Activated T-helper 17 cell treated with anti-CD3 and anti-CD28 coated beads, Interleukin-2, amount 50 U/mL, for 72 hours (primary cell): ENCODE data around the gene CCSER2. TPM values are rescaled to one million over a fixed set of nuclear protein-coding genes. Genes with fewer than 3 reads are reported as not detected.
"Not testable (repeated sequence)": the region's sequence is repeated elsewhere in the genome, so short reads cannot be mapped to it uniquely, and the experiment has no call there.

Experiments used
- ATAC-seq: fragments of 150-1000 bp; cut with Tn5 transposase; replicated peaks from 2 replicates; pipeline ENCODE4 v1.10.0; 2021; ENCODE audit warnings: mild to moderate bottlenecking, moderate library complexity
- H3K27ac Mint-ChIP-seq: one replicate; pipeline ENCODE4 v1.8.0; 2022; ENCODE audit warnings: mixed read lengths
- H3K27me3 Mint-ChIP-seq: one replicate; pipeline ENCODE4 v1.8.0; 2022; ENCODE audit warnings: mixed read lengths
- H3K36me3 Mint-ChIP-seq: one replicate; pipeline ENCODE4 v1.8.0; 2022; ENCODE audit warnings: low read depth, mild to moderate bottlenecking, mixed read lengths
- H3K4me1 Mint-ChIP-seq: one replicate; pipeline ENCODE4 v1.8.0; 2022; ENCODE audit warnings: mixed read lengths
- H3K4me3 Mint-ChIP-seq: one replicate; pipeline ENCODE4 v1.8.0; 2022; ENCODE audit warnings: mild to moderate bottlenecking, mixed read lengths
- H3K9me3 Mint-ChIP-seq: one replicate; pipeline ENCODE4 v1.8.0; 2022; ENCODE audit warnings: mixed read lengths
- total RNA-seq, 2 donors: library from RNA; stranded (reverse); gene quantifications; one replicate each; pipeline ENCODE4 v1.2.3, GENCODE V29; 2022

Gene CCSER2
- total RNA-seq, 2 donors from 2014 or later = 47.5 to 107 TPM

DNA sequence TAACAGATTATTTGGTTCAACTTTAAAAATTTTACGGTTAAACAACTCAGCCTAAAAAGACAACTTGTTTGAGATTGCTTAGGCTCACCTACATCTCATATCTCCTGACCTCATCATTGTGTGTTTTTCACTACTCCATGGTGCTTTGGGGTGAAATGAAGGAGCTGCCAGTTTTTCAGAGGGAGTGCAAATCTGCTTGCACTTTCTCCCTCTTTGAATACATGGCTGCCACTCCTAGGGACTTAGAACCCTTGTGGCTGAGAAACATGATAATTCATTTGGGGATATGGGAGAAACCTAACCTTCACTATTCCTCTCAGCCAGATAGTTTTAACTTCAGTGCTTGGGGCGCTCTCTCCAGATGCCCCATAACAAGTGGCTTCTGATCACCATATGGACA, 2.7 kb downstream of the CCSER2 start:
- ATAC-seq = no peak
- peaks cover 24% of the 10 kb centered on the region for H3K4me1 Mint-ChIP-seq
- H3K27ac Mint-ChIP-seq = peak overlapping the region; percentile 91
- no peaks in the 10 kb centered on the region for H3K27me3 Mint-ChIP-seq
- H3K36me3 Mint-ChIP-seq = peaks cover 44% of the 10 kb centered on the region
- H3K4me3 Mint-ChIP-seq = peak overlapping the region; percentile 95
- no peaks in the 10 kb centered on the region for H3K9me3 Mint-ChIP-seq

DNA sequence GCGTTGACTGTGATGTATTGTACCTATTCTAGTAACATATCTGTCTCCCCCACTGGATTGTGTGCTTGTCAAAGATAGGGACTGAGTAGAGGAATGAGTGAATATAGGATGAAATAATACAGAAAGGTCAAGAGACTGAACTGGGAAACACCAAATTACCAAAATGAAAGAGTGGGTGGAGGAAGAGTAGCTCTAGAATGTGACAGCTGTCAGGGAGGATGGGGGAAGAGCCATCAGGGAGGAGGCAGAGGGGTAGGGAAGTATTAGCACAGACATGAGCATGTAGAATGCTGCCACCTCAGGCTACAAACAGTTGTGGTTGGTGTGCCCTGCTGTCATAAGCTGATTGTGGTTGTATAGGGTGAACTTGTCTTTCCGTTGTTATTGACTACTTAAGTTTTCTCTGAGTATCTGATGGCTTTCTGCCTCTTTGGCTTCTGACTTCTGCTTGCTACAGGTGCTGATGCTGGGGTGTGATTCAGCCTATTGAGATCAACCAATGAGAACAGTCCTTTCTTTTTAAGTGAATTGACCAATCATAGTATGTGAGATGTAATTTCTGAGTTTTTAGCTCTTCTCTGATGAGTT, 5.6 kb downstream of the CCSER2 start:
- Mint-ChIP-seq H3K27ac (peak overlapping the region; percentile 86), H3K4me3 (no peak overlapping the region), H3K27me3 (no peaks in the 10 kb centered on the region), H3K9me3 (no peaks in the 10 kb centered on the region), H3K4me1 (peaks cover 31% of the 10 kb centered on the region), H3K36me3 (peaks cover 44% of the 10 kb centered on the region)
- ATAC-seq = peak; percentile 84

DNA sequence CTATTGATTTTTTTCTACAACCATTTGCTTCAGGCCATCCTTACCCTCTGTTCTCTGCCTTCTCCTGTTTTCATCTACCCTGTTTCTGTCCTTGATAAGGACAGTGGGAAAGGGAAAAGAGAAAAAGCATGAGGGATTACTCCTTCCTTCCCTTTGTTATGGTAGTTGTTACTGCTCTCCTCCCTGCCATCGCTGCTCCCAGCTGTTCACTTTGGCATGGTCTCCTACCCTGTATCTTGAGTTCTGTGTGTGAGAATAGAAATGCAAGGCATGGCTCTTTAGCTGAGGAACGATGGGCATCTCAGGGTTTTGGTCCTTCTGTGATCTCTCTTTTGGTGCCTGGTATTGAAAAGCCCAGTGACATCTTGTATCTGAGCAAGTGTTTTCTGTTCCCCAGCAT, 6.4 kb downstream of the CCSER2 start:
- Mint-ChIP-seq H3K4me3 (no peak overlapping the region), H3K36me3 (peaks cover 39% of the 10 kb centered on the region), H3K4me1 (peaks cover 33% of the 10 kb centered on the region), H3K9me3 (no peaks in the 10 kb centered on the region), H3K27ac (peak overlapping the region; percentile 86), H3K27me3 (no peaks in the 10 kb centered on the region)
- ATAC-seq = no peak

DNA sequence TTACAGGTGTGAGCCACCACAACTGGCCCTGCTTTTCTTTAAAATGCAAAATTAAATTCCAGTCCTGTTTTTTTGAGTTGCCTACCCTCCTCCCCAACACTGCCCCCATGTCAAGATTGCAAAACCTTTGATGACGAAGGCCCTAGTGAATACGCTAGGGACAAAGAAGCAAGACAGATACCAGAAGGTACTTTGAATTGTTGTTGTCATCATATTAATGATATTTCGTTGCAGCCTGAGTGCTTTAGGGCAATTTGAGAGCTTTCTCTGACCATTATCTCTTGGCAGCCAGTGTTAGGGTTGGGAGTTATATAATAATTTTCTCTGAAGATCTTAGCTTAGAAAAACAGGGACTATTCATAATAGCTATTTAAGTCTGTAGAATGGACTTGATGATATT, 7.1 kb downstream of the CCSER2 start:
- Mint-ChIP-seq H3K36me3 (peaks cover 39% of the 10 kb centered on the region), H3K27ac (peak overlapping the region; percentile 86)
- ATAC-seq = no peak

DNA sequence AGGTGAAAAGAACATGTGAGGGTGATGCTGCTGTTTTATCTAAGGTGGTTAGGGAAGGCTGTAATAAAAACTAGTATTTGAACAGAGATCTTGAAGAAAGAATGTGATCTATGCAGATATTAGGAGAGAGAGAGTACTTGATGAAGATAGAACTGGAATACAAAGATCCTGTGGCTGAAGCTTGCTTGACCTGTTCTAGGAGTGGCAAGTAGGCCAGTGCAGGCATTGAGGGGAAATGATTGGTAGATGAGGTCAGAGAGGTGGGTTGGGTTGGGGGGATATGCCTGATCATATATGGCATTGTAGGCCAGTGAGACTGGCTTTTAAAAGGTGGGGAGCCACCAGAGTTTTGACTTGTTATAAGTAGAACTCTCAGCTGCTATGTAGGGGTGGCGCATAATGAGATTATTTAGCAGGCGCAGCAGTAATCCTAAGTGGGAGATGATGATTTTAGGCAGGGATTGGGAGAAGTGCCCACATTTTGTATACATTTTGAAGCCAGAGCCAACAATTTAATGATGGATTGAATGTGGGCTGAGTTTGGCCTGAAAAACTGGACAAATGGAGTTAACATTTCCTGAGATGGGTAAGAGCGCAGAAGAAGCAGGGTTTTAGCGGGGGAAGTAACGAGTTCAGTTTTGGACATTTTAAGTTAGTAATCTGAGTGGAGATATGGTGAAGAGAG, 8.2 kb downstream of the CCSER2 start:
- H3K27ac Mint-ChIP-seq = no peak overlapping the region
- no peaks in the 10 kb centered on the region for H3K9me3 Mint-ChIP-seq
- H3K4me1 Mint-ChIP-seq = peaks cover 39% of the 10 kb centered on the region
- peaks cover 36% of the 10 kb centered on the region for H3K36me3 Mint-ChIP-seq
- ATAC-seq = no peak
- no peak overlapping the region for H3K4me3 Mint-ChIP-seq
- no peaks in the 10 kb centered on the region for H3K27me3 Mint-ChIP-seq

More for the DNA sequence above, 7.1 kb downstream of the CCSER2 start:
- Mint-ChIP-seq H3K9me3 (no peaks in the 10 kb centered on the region), H3K27me3 (no peaks in the 10 kb centered on the region), H3K4me3 (no peak overlapping the region), H3K4me1 (peaks cover 39% of the 10 kb centered on the region)

DNA sequence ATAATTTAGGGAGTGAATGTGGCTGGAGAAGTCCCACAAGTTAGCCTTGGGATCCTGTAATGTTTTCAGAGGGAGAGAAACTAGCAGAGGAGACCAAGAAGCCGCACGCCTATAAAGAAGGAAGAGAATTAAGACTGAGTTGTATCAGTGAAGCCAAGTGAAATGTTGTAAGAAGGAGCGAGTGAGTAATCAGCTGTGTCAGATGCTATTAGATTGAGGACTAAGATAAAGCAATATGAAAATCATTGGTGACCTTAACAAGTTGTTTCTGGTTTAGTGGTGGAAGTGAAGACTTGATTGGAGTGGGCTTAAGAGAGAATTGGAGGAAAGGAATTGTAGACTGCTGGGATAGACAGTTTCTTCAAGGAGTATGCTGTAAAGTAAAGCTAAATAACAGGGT, 8.8 kb downstream of the CCSER2 start:
- no peak overlapping the region for H3K4me3 Mint-ChIP-seq
- no peak for ATAC-seq

DNA sequence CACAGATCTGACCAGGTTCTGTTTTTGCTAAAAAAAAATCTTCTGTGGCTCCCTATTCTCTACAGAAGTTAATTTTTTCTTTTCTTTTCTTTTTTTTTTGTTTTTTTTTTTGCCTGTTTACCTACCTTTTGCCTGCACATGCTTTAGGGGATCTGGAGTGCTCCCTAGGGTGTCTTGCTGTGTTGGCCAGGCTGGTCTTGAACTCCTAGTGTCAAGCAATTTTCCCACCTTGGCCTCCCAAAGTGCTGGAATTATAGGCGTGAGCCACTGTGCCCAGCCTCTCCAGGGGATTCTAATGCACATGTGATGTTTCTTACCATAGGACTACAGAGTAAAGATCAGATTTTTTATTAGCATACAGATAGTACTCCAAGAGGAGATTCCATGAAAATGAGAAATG, 10.6 kb downstream of the CCSER2 start:
- Mint-ChIP-seq H3K9me3 (no peaks in the 10 kb centered on the region), H3K27ac (no peak overlapping the region), H3K27me3 (no peaks in the 10 kb centered on the region), H3K4me1 (peaks cover 54% of the 10 kb centered on the region), H3K4me3 (peak overlapping the region; percentile 15), H3K36me3 (peaks cover 51% of the 10 kb centered on the region)
- ATAC-seq = no peak

More for the DNA sequence above, 8.8 kb downstream of the CCSER2 start:
- H3K9me3 Mint-ChIP-seq = no peaks in the 10 kb centered on the region
- H3K27me3 Mint-ChIP-seq = no peaks in the 10 kb centered on the region
- H3K27ac Mint-ChIP-seq = no peak overlapping the region
- peaks cover 44% of the 10 kb centered on the region for H3K4me1 Mint-ChIP-seq
- H3K36me3 Mint-ChIP-seq = peaks cover 39% of the 10 kb centered on the region

DNA sequence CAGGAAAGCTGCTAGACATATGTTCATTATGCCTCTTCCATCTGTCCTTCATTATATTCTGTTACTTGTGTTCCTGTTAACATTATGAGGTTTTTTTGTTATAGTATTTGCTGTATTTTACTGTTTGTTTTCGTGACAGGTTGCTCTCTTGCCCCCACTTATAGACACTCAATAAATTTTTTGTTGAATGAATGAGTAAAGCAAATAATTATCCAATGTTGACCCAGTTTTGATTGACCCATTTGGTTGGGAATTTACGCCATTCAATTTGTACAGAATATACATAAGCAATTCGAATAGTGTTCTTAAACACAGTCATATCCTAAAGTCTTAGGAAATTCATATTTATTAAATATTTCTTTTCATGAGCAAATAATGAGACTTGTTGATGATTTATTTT, 11.8 kb downstream of the CCSER2 start:
- Mint-ChIP-seq H3K36me3 (peaks cover 58% of the 10 kb centered on the region), H3K27ac (no peak overlapping the region), H3K27me3 (no peaks in the 10 kb centered on the region), H3K4me1 (peaks cover 57% of the 10 kb centered on the region), H3K9me3 (no peaks in the 10 kb centered on the region), H3K4me3 (peak overlapping the region; percentile 36)
- no peak for ATAC-seq

DNA sequence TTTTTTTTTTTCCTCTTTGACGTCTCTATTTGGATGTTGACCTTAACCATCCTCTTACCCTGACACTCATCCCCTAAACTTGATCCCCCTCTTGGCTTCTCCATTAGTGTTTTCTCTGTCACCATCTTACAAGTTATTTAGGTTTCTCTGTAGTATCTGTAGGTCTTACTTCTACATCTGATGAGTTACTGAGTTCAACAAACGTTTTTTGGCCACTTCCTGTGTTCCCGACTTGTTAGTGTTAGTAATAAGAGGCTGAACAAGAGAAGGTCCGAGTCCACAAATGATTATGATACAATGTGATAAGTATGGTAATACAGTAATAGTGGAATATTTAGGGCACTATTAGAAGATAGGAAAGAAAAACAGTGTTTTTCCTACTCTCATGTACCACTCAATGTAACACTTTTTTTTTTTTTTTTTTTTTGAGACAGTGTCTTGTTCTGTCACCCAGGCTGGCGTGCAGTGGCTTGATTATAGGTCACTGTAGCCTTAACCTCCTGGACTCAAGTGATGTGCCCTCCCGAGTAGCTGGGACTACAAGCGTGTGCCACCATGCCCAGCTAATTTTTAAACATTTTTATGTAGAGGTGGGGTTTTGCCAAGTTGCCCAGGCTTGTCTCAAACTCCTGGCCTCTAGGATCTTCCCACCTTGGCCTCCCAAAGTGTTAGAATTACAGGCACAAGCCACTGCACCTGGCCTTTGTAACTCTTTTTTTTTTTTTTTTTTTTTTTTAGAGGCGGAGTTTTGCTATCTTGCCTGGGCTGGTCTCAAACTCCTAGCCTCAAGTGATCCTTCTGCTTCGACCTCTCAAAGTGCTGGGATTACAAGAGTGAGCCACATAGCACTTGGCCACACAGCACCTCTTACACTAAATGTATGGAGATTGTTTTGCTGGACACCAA, 12.5 kb downstream of the CCSER2 start:
- Mint-ChIP-seq H3K9me3 (no peaks in the 10 kb centered on the region), H3K36me3 (peaks cover 59% of the 10 kb centered on the region), H3K27me3 (no peaks in the 10 kb centered on the region), H3K4me3 (peak overlapping the region; percentile 63), H3K27ac (peak overlapping the region; percentile 26), H3K4me1 (peaks cover 58% of the 10 kb centered on the region)
- ATAC-seq = no peak

DNA sequence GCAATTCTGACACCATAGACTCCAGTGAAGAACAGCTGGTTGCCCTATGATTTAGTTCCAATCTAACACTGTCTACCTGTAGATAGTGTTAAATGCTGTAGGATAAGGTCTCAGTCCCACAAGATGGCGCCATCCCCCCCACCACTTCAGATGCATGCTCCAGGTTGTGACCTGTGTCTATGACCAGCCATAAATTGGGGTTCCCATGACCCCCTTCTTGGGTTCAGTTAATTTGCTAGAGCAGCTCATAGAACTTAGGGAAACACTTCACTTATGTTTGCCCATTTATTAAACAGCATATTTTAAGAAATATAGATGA, 13.1 kb downstream of the CCSER2 start:
- Mint-ChIP-seq H3K4me3 (peak overlapping the region; percentile 63), H3K27ac (peak overlapping the region; percentile 26), H3K36me3 (peaks cover 59% of the 10 kb centered on the region), H3K27me3 (no peaks in the 10 kb centered on the region), H3K4me1 (peaks cover 58% of the 10 kb centered on the region), H3K9me3 (no peaks in the 10 kb centered on the region)
- ATAC-seq = no peak

DNA sequence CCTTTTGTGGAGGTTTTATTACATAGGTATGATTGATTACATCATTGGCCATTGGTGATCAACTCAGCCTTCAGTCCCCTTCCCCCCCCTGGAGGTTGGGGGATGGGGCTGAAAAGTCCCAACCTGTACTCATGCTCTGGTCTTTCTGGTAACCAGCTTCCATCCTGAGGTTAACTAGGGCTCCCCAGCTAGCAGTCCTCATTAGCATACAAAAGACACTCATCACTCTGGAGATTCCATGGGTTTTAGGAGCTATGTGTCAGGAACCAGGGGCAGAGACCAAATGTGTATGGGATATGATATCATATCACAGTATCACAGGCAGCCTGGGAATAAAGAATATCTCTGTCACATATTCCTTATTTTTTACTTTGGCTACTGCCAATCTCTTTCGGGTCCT, 13.6 kb downstream of the CCSER2 start:
- Mint-ChIP-seq H3K27ac (peak overlapping the region; percentile 26), H3K4me3 (peak overlapping the region; percentile 63), H3K4me1 (peaks cover 58% of the 10 kb centered on the region), H3K9me3 (no peaks in the 10 kb centered on the region), H3K27me3 (no peaks in the 10 kb centered on the region), H3K36me3 (peaks cover 59% of the 10 kb centered on the region)
- peak; percentile 45 for ATAC-seq

DNA sequence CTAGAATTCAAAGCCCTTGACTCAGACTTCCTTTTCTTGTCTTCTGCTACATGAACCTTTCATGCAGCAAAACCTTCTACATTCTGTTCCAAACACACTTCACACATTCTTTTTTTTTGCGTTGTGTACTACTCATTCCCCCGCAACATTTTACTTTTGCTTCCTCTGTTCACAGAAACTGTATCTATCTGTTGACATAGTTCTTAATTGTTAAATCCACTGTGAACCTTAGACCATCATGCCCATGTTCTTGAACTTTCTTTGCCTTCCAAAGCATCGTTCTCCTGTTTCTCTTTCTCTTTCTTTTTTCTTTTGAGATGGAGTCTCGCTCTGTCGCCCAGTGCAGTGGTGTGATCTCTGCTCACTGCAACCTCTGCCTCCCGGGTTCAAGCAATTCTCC, 14.2 kb downstream of the CCSER2 start:
- peak overlapping the region; percentile 26 for H3K27ac Mint-ChIP-seq
- H3K27me3 Mint-ChIP-seq = no peaks in the 10 kb centered on the region
- ATAC-seq = peak; percentile 9
- no peaks in the 10 kb centered on the region for H3K9me3 Mint-ChIP-seq
- peaks cover 59% of the 10 kb centered on the region for H3K36me3 Mint-ChIP-seq
- H3K4me3 Mint-ChIP-seq = peak overlapping the region; percentile 63
- H3K4me1 Mint-ChIP-seq = peaks cover 58% of the 10 kb centered on the region

DNA sequence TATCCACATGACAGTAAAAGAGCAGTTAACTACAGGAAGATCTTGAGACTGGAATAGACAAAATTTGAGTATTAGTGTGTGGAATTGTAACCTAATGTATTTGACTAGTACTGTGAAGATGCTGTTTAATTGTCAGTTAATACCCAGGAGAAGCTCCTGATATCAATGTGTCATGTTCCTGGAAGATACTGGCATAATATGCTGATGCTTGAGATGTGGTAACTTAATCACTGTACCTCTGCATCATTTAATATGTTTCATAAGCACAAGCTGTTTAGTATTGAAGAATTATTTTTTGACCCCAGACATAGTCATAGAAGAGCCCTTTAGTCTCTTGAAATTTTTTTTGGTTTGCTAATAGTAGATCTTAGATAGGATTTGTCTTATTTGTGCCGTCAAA, 15.4 kb downstream of the CCSER2 start:
- Mint-ChIP-seq H3K4me3 (peak overlapping the region; percentile 63), H3K36me3 (peaks cover 57% of the 10 kb centered on the region), H3K4me1 (peaks cover 53% of the 10 kb centered on the region), H3K27ac (peak overlapping the region; percentile 26), H3K9me3 (no peaks in the 10 kb centered on the region), H3K27me3 (no peaks in the 10 kb centered on the region)
- ATAC-seq = peak; percentile 37

DNA sequence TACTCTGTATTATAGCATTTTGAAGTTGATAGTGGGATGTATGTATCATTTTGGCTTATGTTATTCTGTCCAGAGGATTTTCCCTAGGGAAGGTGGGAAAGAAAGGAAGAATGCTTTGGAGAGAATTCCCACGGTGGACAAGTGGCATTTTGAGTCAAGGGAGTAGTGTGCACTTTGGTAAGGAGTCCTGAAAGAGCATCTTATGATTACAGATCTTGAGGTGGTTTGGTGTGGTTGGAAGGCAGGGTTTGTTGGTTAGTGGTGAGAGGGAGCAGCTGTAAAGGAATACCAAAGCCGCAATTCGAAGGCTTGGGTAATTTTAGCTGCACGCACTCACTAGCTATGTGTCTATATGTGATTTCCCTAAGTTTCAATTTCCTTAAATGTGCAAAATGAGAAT, 16.1 kb downstream of the CCSER2 start:
- H3K27ac Mint-ChIP-seq = peak overlapping the region; percentile 11
- peak overlapping the region; percentile 63 for H3K4me3 Mint-ChIP-seq

DNA sequence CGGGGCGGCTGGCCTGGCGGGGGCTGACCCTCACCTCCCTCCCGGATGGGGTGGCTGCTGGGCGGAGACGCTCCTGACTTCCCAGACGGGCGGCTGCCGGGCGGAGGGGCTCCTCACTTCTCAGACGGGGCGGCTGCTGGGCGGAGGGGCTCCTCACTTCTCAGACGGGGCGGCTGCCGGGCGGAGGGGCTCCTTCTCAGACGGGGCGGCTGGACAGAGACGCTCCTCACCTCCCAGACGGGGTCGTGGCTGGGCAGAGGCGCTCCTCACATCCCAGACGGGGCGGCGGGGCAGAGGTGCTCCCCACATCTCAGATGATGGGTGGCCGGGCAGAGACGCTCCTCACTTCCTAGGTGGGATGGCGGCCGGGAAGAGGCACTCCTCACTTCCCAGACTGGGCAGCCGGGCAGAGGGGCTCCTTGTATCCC, 19.2 kb downstream of the CCSER2 start:
- not testable (repeated sequence) for ATAC-seq, H3K27ac Mint-ChIP-seq, H3K4me3 Mint-ChIP-seq, H3K9me3 Mint-ChIP-seq, H3K27me3 Mint-ChIP-seq
- Mint-ChIP-seq H3K4me1 (peaks cover 48% of the 10 kb centered on the region), H3K36me3 (peaks cover 37% of the 10 kb centered on the region)

More for the DNA sequence above, 16.1 kb downstream of the CCSER2 start:
- no peak for ATAC-seq
- Mint-ChIP-seq H3K9me3 (no peaks in the 10 kb centered on the region), H3K36me3 (peaks cover 59% of the 10 kb centered on the region), H3K4me1 (peaks cover 56% of the 10 kb centered on the region), H3K27me3 (no peaks in the 10 kb centered on the region)
